Ascending aorta (tissue), 2 donors: ENCODE results near the gene MSI2. TPM values are rescaled to one million over a fixed set of nuclear protein-coding genes. Genes with fewer than 3 reads are reported as not detected.

Source experiments
- DNase-seq, 2 donors: peaks; one replicate each; pipeline ENCODE4 v3.0.0-alpha.2; 2019; ENCODE audit warnings: low spot score in 2 of 2
- H3K27ac ChIP-seq, 2 donors: fragments of 200-600 bp; sonication (generic); one replicate each; pipeline ENCODE4 v1.5.1; 2016 to 2017; ENCODE audit warnings: mild to moderate bottlenecking in 1 of 2
- H3K27me3 ChIP-seq: fragments of 200-600 bp; sonication (generic); one replicate; pipeline ENCODE4 v1.5.1; 2017
- H3K36me3 ChIP-seq, 2 donors: fragments of 200-600 bp; sonication (generic); one replicate each; pipeline ENCODE4 v1.5.1; 2016
- H3K4me1 ChIP-seq, 2 donors: fragments of 200-600 bp; sonication (generic); one replicate each; pipeline ENCODE4 v1.5.1; 2016 to 2017; ENCODE audit warnings: mild to moderate bottlenecking in 1 of 2
- H3K4me3 ChIP-seq, 2 donors: fragments of 200-600 bp; sonication (generic); one replicate each; pipeline ENCODE4 v1.5.1; 2016 to 2017; ENCODE audit warnings: mild to moderate bottlenecking in 1 of 2
- H3K9me3 ChIP-seq, 2 donors: fragments of 200-600 bp; sonication (generic); one replicate each; pipeline ENCODE4 v1.5.1; 2016
- CTCF ChIP-seq, 3 experiments: fragments of 200-600 bp in 2 of 3; fragments of 450-650 bp in 1 of 3; sonication (generic) in 2 of 3; IDR thresholded peaks; one replicate each; pipeline ENCODE4 v1.5.1; 2016 to 2019; ENCODE audit warnings: antibody characterized with exemption in 3 of 3, mild to moderate bottlenecking in 1 of 3, moderate library complexity in 1 of 3
- intact Hi-C: fragments of 100-400 bp; cut with DNase I; formaldehyde crosslinking; loops from one replicate; pipeline ENCODE4 v1.15.1; 2023
- total RNA-seq: library from RNA; depleted of rRNA; stranded (reverse); fragments of >200 nt; gene quantifications from one replicate; pipeline ENCODE4 v1.1.0, GENCODE V29; 2016

MSI2 gene
- total RNA-seq, 1 donor from 2014 or later: 11.7 TPM

GRCh38 chr17:57597101-57597500 lies 340.8 kb downstream of the MSI2 start:
- Histone ChIP-seq H3K9me3 (no peaks in the 10 kb centered on the region), H3K4me3 (no peak overlapping the region), H3K4me1 (peaks cover 0 to 14% of the 10 kb centered on the region in 2 donors), H3K36me3 (no peaks in the 10 kb centered on the region), H3K27ac (peak overlapping the region; percentile 40 to 57), H3K27me3 (no peaks in the 10 kb centered on the region)
- intact Hi-C loops: loop anchor here (5.0 to 10.0 kb wide), 2 partner anchors 235 to 472 kb away; no protein-coding TSS in a partner anchor
- TF ChIP-seq CTCF (IDR thresholded peaks at IDR 0.05): no peak
- no peak for DNase-seq

GRCh38 chr17:57597531-57598453 lies 341.5 kb downstream of the MSI2 start:
- peak; percentile 56 to 84 (median 75) for TF ChIP-seq CTCF (IDR thresholded peaks at IDR 0.05)
- intact Hi-C loops: loop anchor here (2.0 to 10.0 kb wide), 5 partner anchors 41 to 473 kb away; no protein-coding TSS in a partner anchor
- Histone ChIP-seq H3K27ac (peak overlapping the region; percentile 40 to 57), H3K36me3 (no peaks in the 10 kb centered on the region), H3K4me3 (no peak overlapping the region), H3K27me3 (no peaks in the 10 kb centered on the region), H3K4me1 (peaks cover 0 to 14% of the 10 kb centered on the region in 2 donors), H3K9me3 (no peaks in the 10 kb centered on the region)
- DNase-seq: peak in 1 of 2 donors; percentile 86

GRCh38 chr17:57599271-57600045 lies 343.1 kb downstream of the MSI2 start:
- Histone ChIP-seq H3K9me3 (no peaks in the 10 kb centered on the region), H3K27me3 (no peaks in the 10 kb centered on the region), H3K4me1 (peaks cover under 1 to 14% of the 10 kb centered on the region in 2 donors), H3K4me3 (no peak overlapping the region), H3K36me3 (no peaks in the 10 kb centered on the region), H3K27ac (peak overlapping the region; percentile 27 to 57)
- intact Hi-C loops: loop anchor here (2.0 to 10.0 kb wide), 5 partner anchors 43 to 475 kb away; no protein-coding TSS in a partner anchor
- DNase-seq: no peak
- TF ChIP-seq CTCF (IDR thresholded peaks at IDR 0.05): no peak

GRCh38 chr17:57600074-57600473 lies 343.8 kb downstream of the MSI2 start:
- no peaks in the 10 kb centered on the region for H3K36me3 ChIP-seq
- intact Hi-C loops: no loop called here
- peak overlapping the region; percentile 3 to 5 for H3K27ac ChIP-seq
- no peaks in the 10 kb centered on the region for H3K9me3 ChIP-seq
- no peak for TF ChIP-seq CTCF (IDR thresholded peaks at IDR 0.05)
- H3K4me1 ChIP-seq: peaks cover 6 to 20% of the 10 kb centered on the region in 2 donors
- no peaks in the 10 kb centered on the region for H3K27me3 ChIP-seq
- no peak overlapping the region for H3K4me3 ChIP-seq
- DNase-seq: no peak

- H3K27ac ChIP-seq: no peak overlapping the region
- no peaks in the 10 kb centered on the region for H3K9me3 ChIP-seq
- DNase-seq: no peak
- H3K27me3 ChIP-seq: no peaks in the 10 kb centered on the region
- no peaks in the 10 kb centered on the region for H3K36me3 ChIP-seq
- H3K4me1 ChIP-seq: peaks cover 9 to 29% of the 10 kb centered on the region in 2 donors
- H3K4me3 ChIP-seq: no peak overlapping the region
- TF ChIP-seq CTCF (IDR thresholded peaks at IDR 0.05): no peak
- intact Hi-C loops: no loop called here
Observed at GRCh38 chr17:57601143-57601735, 344.9 kb downstream of the MSI2 start.
